HepG2 (cell line): ENCODE data around the gene LCLAT1. TPM values are rescaled to one million over a fixed set of nuclear protein-coding genes. Genes with fewer than 3 reads are reported as not detected.

ENCODE experiments used
- ATAC-seq: fragments of 200-7000 bp; cut with Tn5 transposase; 3 replicates; pipeline ENCODE4 v1.9.1; 2020; ENCODE audit warnings: mild to moderate bottlenecking, moderate library complexity
- BruUV-seq: library from RNA; stranded (reverse); fragments of 400-500 nt; replicated peaks from 2 replicates; lab custom pipeline; 2021; lab: Mats Ljungman, UMichigan
- CTCF ChIA-PET: fragments of 300-600 bp; formaldehyde crosslinking; extraction: SDS; loops from one replicate; lab custom pipeline; 2021; ENCODE audit warnings: low total read pairs, inconsistent platforms, low intra/inter-chr PET ratio; lab: Yijun Ruan, JAX
- POLR2A ChIA-PET: fragments of 350-600 bp; sonication (Branson Sonifier 250); formaldehyde crosslinking; loops from one replicate; lab custom pipeline; 2020; ENCODE audit warnings: antibody characterized with exemption, inconsistent platforms; lab: Yijun Ruan, JAX
- DNase-seq: peaks from one replicate; pipeline ENCODE4 v3.0.0-alpha.2; 2015; ENCODE audit warnings: low spot score
- FAIRE-seq: peaks from 3 replicates; lab custom pipeline; 2011; peaks lifted over from hg19 to GRCh38; lab: Jason Lieb, UNC
- H2AFZ ChIP-seq: one replicate; pipeline ENCODE4 v1.6.1; 2011; ENCODE audit warnings: low read length, inconsistent platforms
- H3K27ac ChIP-seq: fragments of 300-600 bp; 3 replicates; pipeline ENCODE4 v1.8.0; 2011; ENCODE audit warnings: mixed run types, mild to moderate bottlenecking, mixed read lengths, low read length, inconsistent platforms; ENCODE audit not compliant: insufficient read depth; ENCODE audit errors: extremely low read length
- H3K27me3 ChIP-seq, 2 experiments: fragments of 200-600 bp in 1 of 2; 2 replicates in 1 of 2; 3 replicates in 1 of 2; pipeline versions ENCODE4 v1.6.0 to v1.8.0; 2011; ENCODE audit warnings: low read length in 2 of 2, mild to moderate bottlenecking in 2 of 2, moderate library complexity in 2 of 2, inconsistent platforms in 1 of 2; ENCODE audit not compliant: insufficient read depth in 2 of 2, control insufficient read depth in 1 of 2
- H3K36me3 ChIP-seq, 2 experiments: fragments of 200-600 bp in 1 of 2; replicated peaks in 1 of 2; 2 replicates in 1 of 2; 3 replicates in 1 of 2; pipeline versions ENCODE4 v1.5.1 to v1.8.0; 2011; ENCODE audit warnings: low read length in 2 of 2, inconsistent platforms in 1 of 2; ENCODE audit not compliant: insufficient read depth in 2 of 2, control insufficient read depth in 1 of 2
- H3K4me1 ChIP-seq: 2 replicates; pipeline ENCODE4 v1.5.1; 2012; ENCODE audit warnings: low read length, inconsistent platforms; ENCODE audit not compliant: insufficient read depth
- H3K4me2 ChIP-seq: 2 replicates; pipeline ENCODE4 v1.6.0; 2011; ENCODE audit warnings: low read depth, low read length, inconsistent platforms
- H3K4me3 ChIP-seq, 3 experiments: fragments of 200-600 bp in 1 of 3; sonication (generic), shearing (Covaris generic) in 1 of 3; replicated peaks in 1 of 3; 2 replicates each; pipeline ENCODE4 v1.5.1; 2011 to 2016; ENCODE audit warnings: low read length in 3 of 3, inconsistent platforms in 2 of 3, low read depth in 2 of 3, mild to moderate bottlenecking in 2 of 3, control low read depth in 1 of 3, mixed read lengths in 1 of 3; ENCODE audit not compliant: insufficient read depth in 1 of 3
- H3K79me2 ChIP-seq: one replicate; pipeline ENCODE4 v1.6.1; 2011; ENCODE audit warnings: low read length, inconsistent platforms; ENCODE audit not compliant: insufficient read depth
- H3K9ac ChIP-seq: 2 replicates; pipeline ENCODE4 v1.6.0; 2011; ENCODE audit warnings: mild to moderate bottlenecking, low read depth, low read length, inconsistent platforms; ENCODE audit not compliant: insufficient read depth
- H3K9me3 ChIP-seq: 2 replicates; pipeline ENCODE4 v1.5.1; 2012; ENCODE audit warnings: mild to moderate bottlenecking, low read length
- H4K20me1 ChIP-seq: 2 replicates; pipeline ENCODE4 v1.6.0; 2011; ENCODE audit warnings: inconsistent platforms, mild to moderate bottlenecking, low read length, moderate library complexity; ENCODE audit not compliant: insufficient read depth
- CBX2 ChIP-seq, 2 experiments: fragments of 200-600 bp in 1 of 2; sonication (generic); formaldehyde crosslinking in 1 of 2; IDR thresholded peaks; 2 replicates each; pipeline versions ENCODE4 v1.7.0 to v1.8.1; 2018 to 2022; ENCODE audit warnings: low read depth in 2 of 2, low read length in 1 of 2, mild to moderate bottlenecking in 1 of 2, missing genetic modification reagents in 1 of 2
- KDM1A ChIP-seq: IDR thresholded peaks from 2 replicates; pipeline ENCODE4 v1.6.1; 2016; ENCODE audit warnings: missing compliant biosample characterization
- MAFF ChIP-seq: IDR thresholded peaks from 2 replicates; pipeline ENCODE4 v1.6.1; 2011; ENCODE audit warnings: low read depth, low read length, improper control_type of control experiment
- NFE2L2 ChIP-seq: fragments of 150-350 bp; IDR thresholded peaks from 2 replicates; pipeline ENCODE4 v1.6.1; 2014; ENCODE audit warnings: low read length
- NR2C2 ChIP-seq: sonication (generic); formaldehyde crosslinking; IDR thresholded peaks from 2 replicates; pipeline ENCODE4 v1.4.0; 2020; ENCODE audit warnings: missing genetic modification reagents, mild to moderate bottlenecking, moderate library complexity, borderline replicate concordance
- POLR2AphosphoS5 ChIP-seq: IDR thresholded peaks from 2 replicates; pipeline ENCODE4 v1.6.1; 2012; ENCODE audit warnings: low read depth, low read length
- REL ChIP-seq: sonication (generic); formaldehyde crosslinking; conservative IDR thresholded peaks from 2 replicates; pipeline ENCODE4 v1.8.0; 2022; ENCODE audit warnings: mild to moderate bottlenecking, missing genetic modification reagents, moderate library complexity
- TBX2 ChIP-seq: sonication (generic); formaldehyde crosslinking; IDR thresholded peaks from 2 replicates; pipeline ENCODE4 v1.5.0; 2020; ENCODE audit warnings: missing genetic modification reagents, mild to moderate bottlenecking, borderline replicate concordance
- TMF1 ChIP-seq: sonication (generic); formaldehyde crosslinking; IDR thresholded peaks from 2 replicates; pipeline ENCODE4 v1.8.1; 2022; ENCODE audit warnings: low read depth, missing genetic modification reagents
- ZGPAT ChIP-seq: IDR thresholded peaks from 2 replicates; pipeline ENCODE4 v1.6.1; 2016; ENCODE audit warnings: mild to moderate bottlenecking
- ZNF34 ChIP-seq: sonication (generic); formaldehyde crosslinking; IDR thresholded peaks from 2 replicates; pipeline ENCODE4 v1.4.0; 2020; ENCODE audit warnings: mild to moderate bottlenecking, missing genetic modification reagents, borderline replicate concordance
- ZNF383 ChIP-seq: sonication (generic); formaldehyde crosslinking; IDR thresholded peaks from 2 replicates; pipeline ENCODE4 v1.4.0; 2020; ENCODE audit warnings: missing genetic modification reagents, mild to moderate bottlenecking, borderline replicate concordance
- ZNF432 ChIP-seq: sonication (generic); formaldehyde crosslinking; IDR thresholded peaks from 2 replicates; pipeline ENCODE4 v1.5.0; 2020; ENCODE audit warnings: missing genetic modification reagents, mild to moderate bottlenecking, borderline replicate concordance
- ZNF609 ChIP-seq: sonication (generic); formaldehyde crosslinking; IDR thresholded peaks from 2 replicates; pipeline ENCODE4 v1.4.0; 2020; ENCODE audit warnings: mild to moderate bottlenecking, missing genetic modification reagents, borderline replicate concordance
- WGBS: methylation state at CpG from one replicate; pipeline ENCODE4 v1.1.6; 2017; ENCODE audit warnings: low lambda C conversion rate; 5-methylcytosine and 5-hydroxymethylcytosine counted together
- in situ Hi-C: cut with HindIII; loops from 2 replicates; pipeline ENCODE4 v1.10.0; 2017; ENCODE audit warnings: low pct_unique_long_range_greater_than_20kb; ENCODE audit not compliant: extremely low pct_ligation_motif_present
- intact Hi-C: fragments of 100-400 bp; cut with micrococcal nuclease; formaldehyde crosslinking; loops from one replicate; pipeline ENCODE4 v1.10.0; 2022; ENCODE audit not compliant: unreplicated experiment
- polyA plus RNA-seq, 8 experiments: library from polyadenylated mRNA; depleted of rRNA in 3 of 8; stranded (reverse) in 7 of 8; unstranded in 1 of 8; fragments of >200 nt; fragmentation: Illumina TruSeq in 4 of 8; extraction: Trizol in 4 of 8; gene quantifications; 2 replicates each; pipeline versions ENCODE4 v1.2.1 to v1.2.3, GENCODE V29; 2011 to 2016; ENCODE audit warnings: low read depth in 4 of 8, missing spikeins in 1 of 8, mixed read lengths in 1 of 8; ENCODE audit not compliant: insufficient read depth in 1 of 8
- total RNA-seq, 5 experiments: library from RNA; depleted of rRNA; stranded (reverse); fragments of >200 nt; fragmentation: Illumina TruSeq; extraction: Trizol; gene quantifications; 2 replicates each; pipeline ENCODE4 v1.2.3, GENCODE V29; 2016; ENCODE audit warnings: low read depth in 1 of 5
- TF ChIP-seq, protein P1 (sequence below): sonication (generic); formaldehyde crosslinking; IDR thresholded peaks from 2 replicates; pipeline ENCODE4 v1.4.0; 2020; ENCODE audit warnings: missing genetic modification reagents, mild to moderate bottlenecking, borderline replicate concordance

Gene LCLAT1
- total and polyA plus RNA-seq, 2 of the 13 experiments (the other 11 are each of a cell fraction or from before 2014, with no cell fraction given): 18.0 to 28.0 TPM

- TF ChIP-seq CBX2 (IDR thresholded peaks at IDR 0.05; ENCODE audit: low read depth, low read length) (no peak), CBX2 (CRISPR knock-in tag; IDR thresholded peaks at IDR 0.05; ENCODE audit: low read depth) (no peak), POLR2AphosphoS5 (no peak), ZGPAT (CRISPR knock-in tag) (no peak), ZNF609 (CRISPR knock-in tag) (no peak), ZNF34 (CRISPR knock-in tag) (no peak)
Measured at GRCh38 chr2:30605197-30605596, 158.2 kb downstream of the LCLAT1 start (continued).

DNA sequence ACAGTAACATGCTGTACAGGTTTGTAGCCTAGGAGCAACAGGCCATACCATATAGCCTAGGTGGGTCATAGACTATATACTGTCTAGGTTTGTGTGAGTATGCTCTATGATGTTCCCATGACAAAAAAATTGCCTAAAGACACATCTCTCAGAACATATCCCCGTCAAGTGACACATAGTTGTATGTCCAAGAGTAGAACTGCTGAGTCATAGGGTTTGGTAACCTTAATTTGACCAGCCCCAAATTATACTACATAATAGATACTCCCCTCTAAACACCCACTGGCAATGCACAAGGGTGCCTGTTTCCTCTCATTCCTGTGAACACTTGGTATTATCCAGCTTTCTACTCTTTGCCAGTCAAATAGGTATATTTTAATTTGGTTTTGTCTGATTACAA is 161.6 kb downstream of the LCLAT1 start:
- H4K20me1 ChIP-seq: no peaks in the 10 kb centered on the region
- no peak overlapping the region for H3K4me3 ChIP-seq
- H3K9ac ChIP-seq: no peak overlapping the region
- H3K4me2 ChIP-seq: no peak overlapping the region
- POLR2A ChIA-PET: no interaction called here
- 95% methylated on average over 1 of the region's 1 CpG for WGBS
- no peaks in the 10 kb centered on the region for H3K27me3 ChIP-seq
- H3K36me3 ChIP-seq: peaks cover 0 to 3% of the 10 kb centered on the region in 2 experiments; a peak in 1 of 5 replicates
- BruUV-seq: no TSS peak
- H2AFZ ChIP-seq: no peak overlapping the region
- in situ Hi-C loops (no loop called here), intact Hi-C loops (no loop called here)
- DNase-seq (no peak), ATAC-seq (no peak), FAIRE-seq (no peak)
- H3K27ac ChIP-seq: no peak overlapping the region
- no peaks in the 10 kb centered on the region for H3K79me2 ChIP-seq
- CTCF ChIA-PET: no interaction called here
- H3K9me3 ChIP-seq: no peaks in the 10 kb centered on the region
- peaks cover 27% of the 10 kb centered on the region for H3K4me1 ChIP-seq
- TF ChIP-seq KDM1A (CRISPR knock-in tag) (no peak), ZNF383 (no peak), TBX2 (no peak), MAFF (peak; percentile 63), REL (no peak), TMF1 (no peak), NR2C2 (CRISPR knock-in tag) (no peak), ZNF432 (CRISPR knock-in tag) (no peak), NFE2L2 (peak; percentile 83)
- TF ChIP-seq, protein P1, sequence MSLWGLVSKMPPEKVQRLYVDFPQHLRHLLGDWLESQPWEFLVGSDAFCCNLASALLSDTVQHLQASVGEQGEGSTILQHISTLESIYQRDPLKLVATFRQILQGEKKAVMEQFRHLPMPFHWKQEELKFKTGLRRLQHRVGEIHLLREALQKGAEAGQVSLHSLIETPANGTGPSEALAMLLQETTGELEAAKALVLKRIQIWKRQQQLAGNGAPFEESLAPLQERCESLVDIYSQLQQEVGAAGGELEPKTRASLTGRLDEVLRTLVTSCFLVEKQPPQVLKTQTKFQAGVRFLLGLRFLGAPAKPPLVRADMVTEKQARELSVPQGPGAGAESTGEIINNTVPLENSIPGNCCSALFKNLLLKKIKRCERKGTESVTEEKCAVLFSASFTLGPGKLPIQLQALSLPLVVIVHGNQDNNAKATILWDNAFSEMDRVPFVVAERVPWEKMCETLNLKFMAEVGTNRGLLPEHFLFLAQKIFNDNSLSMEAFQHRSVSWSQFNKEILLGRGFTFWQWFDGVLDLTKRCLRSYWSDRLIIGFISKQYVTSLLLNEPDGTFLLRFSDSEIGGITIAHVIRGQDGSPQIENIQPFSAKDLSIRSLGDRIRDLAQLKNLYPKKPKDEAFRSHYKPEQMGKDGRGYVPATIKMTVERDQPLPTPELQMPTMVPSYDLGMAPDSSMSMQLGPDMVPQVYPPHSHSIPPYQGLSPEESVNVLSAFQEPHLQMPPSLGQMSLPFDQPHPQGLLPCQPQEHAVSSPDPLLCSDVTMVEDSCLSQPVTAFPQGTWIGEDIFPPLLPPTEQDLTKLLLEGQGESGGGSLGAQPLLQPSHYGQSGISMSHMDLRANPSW: no peak
